Hepatocyte (in vitro differentiated cells): ENCODE data around the gene PLCB4. TPM values are rescaled to one million over a fixed set of nuclear protein-coding genes. Genes with fewer than 3 reads are reported as not detected.

ENCODE experiments used
- DNase-seq: peaks from one replicate; pipeline ENCODE4 v3.0.0-alpha.2; 2016; ENCODE audit warnings: low spot score
- H2AFZ ChIP-seq: fragments of 200-600 bp; sonication (generic); 2 replicates; pipeline ENCODE4 v1.6.0; 2016; ENCODE audit warnings: antibody characterized with exemption, mild to moderate bottlenecking
- H3K27ac ChIP-seq: fragments of 200-600 bp; sonication (generic); 2 replicates; pipeline ENCODE4 v1.5.1; 2016; ENCODE audit warnings: mild to moderate bottlenecking
- H3K27me3 ChIP-seq: fragments of 200-600 bp; sonication (generic); 2 replicates; pipeline ENCODE4 v1.6.1; 2016
- H3K36me3 ChIP-seq: fragments of 200-600 bp; sonication (generic); replicated peaks from 2 replicates; pipeline ENCODE4 v1.5.1; 2016; ENCODE audit warnings: low read depth; ENCODE audit not compliant: insufficient read depth
- H3K4me1 ChIP-seq: fragments of 200-600 bp; sonication (generic); 2 replicates; pipeline ENCODE4 v1.5.1; 2016; ENCODE audit warnings: mild to moderate bottlenecking, moderate library complexity; ENCODE audit not compliant: insufficient read depth
- H3K4me2 ChIP-seq: fragments of 200-600 bp; sonication (generic); 2 replicates; pipeline ENCODE4 v1.6.0; 2016
- H3K4me3 ChIP-seq: fragments of 200-600 bp; sonication (generic); 2 replicates; pipeline ENCODE4 v1.5.1; 2016; ENCODE audit warnings: mild to moderate bottlenecking
- H3K79me2 ChIP-seq: fragments of 200-600 bp; sonication (generic); 2 replicates; pipeline ENCODE4 v1.6.0; 2017; ENCODE audit warnings: mild to moderate bottlenecking
- H3K9me2 ChIP-seq: fragments of 200-600 bp; sonication (generic); replicated peaks from 2 replicates; pipeline ENCODE4 v1.6.0; 2017; ENCODE audit warnings: mild to moderate bottlenecking; ENCODE audit not compliant: insufficient read depth
- H3K9me3 ChIP-seq: fragments of 200-600 bp; sonication (generic); 2 replicates; pipeline ENCODE4 v1.5.1; 2016; ENCODE audit warnings: low read depth, mild to moderate bottlenecking
- H4K20me1 ChIP-seq: fragments of 200-600 bp; sonication (generic); 2 replicates; pipeline ENCODE4 v1.6.0; 2016; ENCODE audit warnings: mild to moderate bottlenecking; ENCODE audit not compliant: insufficient read depth, poor library complexity, severe bottlenecking
- CTCF ChIP-seq: fragments of 200-600 bp; sonication (generic); IDR thresholded peaks from 2 replicates; pipeline ENCODE4 v1.5.1; 2016; ENCODE audit warnings: antibody characterized with exemption, mild to moderate bottlenecking; ENCODE audit not compliant: poor library complexity
- EZH2 ChIP-seq: fragments of 200-600 bp; sonication (generic); IDR thresholded peaks from 2 replicates; pipeline ENCODE4 v1.6.1; 2016; ENCODE audit warnings: antibody characterized with exemption, mild to moderate bottlenecking, borderline replicate concordance
- EZH2phosphoT487 ChIP-seq: fragments of 200-600 bp; sonication (generic); IDR thresholded peaks from one replicate; pipeline ENCODE4 v1.6.1; 2018; ENCODE audit warnings: antibody characterized with exemption, mild to moderate bottlenecking, low read depth, moderate library complexity; ENCODE audit not compliant: unreplicated experiment, severe bottlenecking
- WGBS: methylation state at CpG from one replicate; pipeline ENCODE4 v1.1.6; 2016; ENCODE audit warnings: low lambda C conversion rate; ENCODE audit errors: missing lambda C conversion rate; 5-methylcytosine and 5-hydroxymethylcytosine counted together
- polyA plus RNA-seq: library from polyadenylated mRNA; unstranded; fragments of >200 nt; fragmentation: Nextera tagmentation; extraction: Ambion mirVana; gene quantifications from 2 replicates; pipeline ENCODE4 v1.2.1, GENCODE V29; 2016
- total RNA-seq: library from RNA; depleted of rRNA; stranded (reverse); fragments of >200 nt; gene quantifications from 2 replicates; pipeline ENCODE4 v1.2.3, GENCODE V29; 2014

Gene PLCB4
- total and polyA plus RNA-seq, 2 experiments from 2014 or later = 6.4 to 15.0 TPM

DNA sequence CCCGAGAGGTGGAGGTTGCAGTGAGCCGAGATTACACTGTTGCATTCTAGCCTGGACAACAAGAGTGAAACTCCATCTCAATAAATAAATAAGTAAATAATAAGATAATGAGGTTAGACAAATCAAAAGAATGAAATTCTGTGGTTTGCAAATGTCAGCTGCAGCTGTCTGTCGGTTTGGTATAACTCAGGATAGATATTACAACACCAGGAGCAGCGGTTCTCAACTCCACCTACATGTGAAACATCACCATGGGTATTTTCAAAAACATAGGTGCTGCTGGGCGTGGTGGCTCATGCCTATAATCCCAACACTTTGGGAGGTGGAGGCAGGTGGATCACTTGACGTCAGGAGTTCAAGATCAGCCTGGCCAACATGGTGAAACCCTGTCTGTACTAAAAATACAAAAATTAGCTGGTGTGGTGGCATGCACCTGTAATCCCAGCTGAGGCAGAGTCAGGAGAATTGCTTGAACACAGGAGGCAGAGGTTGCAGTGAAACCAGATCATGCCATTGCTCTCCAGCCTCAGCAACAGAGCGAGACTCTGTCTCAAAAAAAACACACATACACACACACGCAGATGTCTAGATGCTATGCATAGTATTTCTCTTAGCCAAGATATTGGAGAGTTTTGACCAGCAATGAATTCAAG lies 319.4 kb downstream of the PLCB4 start:
- Histone ChIP-seq H2AFZ (no peak overlapping the region), H3K9me3 (no peaks in the 10 kb centered on the region), H3K4me1 (peaks cover 7% of the 10 kb centered on the region), H3K4me2 (no peak overlapping the region), H3K36me3 (no peaks in the 10 kb centered on the region), H3K4me3 (no peak overlapping the region), H3K9me2 (no peaks in the 10 kb centered on the region), H3K27ac (no peak overlapping the region), H4K20me1 (no peaks in the 10 kb centered on the region), H3K79me2 (no peaks in the 10 kb centered on the region), H3K27me3 (no peaks in the 10 kb centered on the region)
- no peak for DNase-seq
- WGBS = 96% methylated on average over 8 of the region's 8 CpGs
- no peak for TF ChIP-seq EZH2phosphoT487
- TF ChIP-seq EZH2 = no peak
- no peak for TF ChIP-seq CTCF

- no peak overlapping the region for H2AFZ ChIP-seq
- H4K20me1 ChIP-seq = no peaks in the 10 kb centered on the region
- H3K27ac ChIP-seq = peak overlapping the region; percentile 12
- peaks cover 7% of the 10 kb centered on the region for H3K4me1 ChIP-seq
- no peaks in the 10 kb centered on the region for H3K79me2 ChIP-seq
- no peaks in the 10 kb centered on the region for H3K27me3 ChIP-seq
- no peak overlapping the region for H3K4me3 ChIP-seq
- H3K9me2 ChIP-seq = no peaks in the 10 kb centered on the region
- TF ChIP-seq EZH2 (no peak), EZH2phosphoT487 (no peak), CTCF (no peak)
- 92% methylated on average over 2 of the region's 2 CpGs for WGBS
- no peaks in the 10 kb centered on the region for H3K9me3 ChIP-seq
- H3K36me3 ChIP-seq = no peaks in the 10 kb centered on the region
- no peak overlapping the region for H3K4me2 ChIP-seq
- DNase-seq = no peak
Measured at GRCh38 chr20:9388813-9389161, 319.9 kb downstream of the PLCB4 start.

DNA sequence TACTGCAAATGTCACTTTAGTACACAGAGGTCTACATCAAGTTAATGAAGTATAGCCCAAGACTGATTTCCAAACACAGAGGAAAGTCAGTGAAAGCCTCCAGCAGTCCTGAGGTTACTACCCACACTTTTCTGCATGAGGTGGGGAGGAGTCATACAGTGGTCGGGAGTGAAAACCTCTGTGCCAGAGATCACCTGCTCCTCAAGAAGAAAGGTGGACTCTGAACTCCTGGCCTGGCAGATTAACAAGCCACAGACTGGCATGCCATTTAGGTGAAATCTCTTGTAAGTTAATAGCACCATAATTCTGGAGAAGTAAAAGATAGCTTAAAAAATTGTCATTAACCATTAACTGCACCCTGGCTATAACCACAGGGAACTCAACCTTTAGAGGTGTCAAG lies 320.5 kb downstream of the PLCB4 start:
- H3K9me2 ChIP-seq = no peaks in the 10 kb centered on the region

More for the DNA sequence above, 320.5 kb downstream of the PLCB4 start:
- Histone ChIP-seq H2AFZ (no peak overlapping the region), H4K20me1 (no peaks in the 10 kb centered on the region), H3K36me3 (no peaks in the 10 kb centered on the region), H3K4me3 (no peak overlapping the region), H3K27ac (peak overlapping the region; percentile 12), H3K27me3 (no peaks in the 10 kb centered on the region), H3K79me2 (no peaks in the 10 kb centered on the region), H3K9me3 (no peaks in the 10 kb centered on the region), H3K4me2 (no peak overlapping the region), H3K4me1 (peaks cover 7% of the 10 kb centered on the region)
- 50% methylated on average over 1 of the region's 1 CpG for WGBS
- DNase-seq = peak; percentile 45
- TF ChIP-seq EZH2phosphoT487 = no peak
- no peak for TF ChIP-seq CTCF
- no peak for TF ChIP-seq EZH2
